Forelimb muscle (tissue), 1 donor: ENCODE results near the gene RGS17. TPM values are rescaled to one million over a fixed set of nuclear protein-coding genes. Genes with fewer than 3 reads are reported as not detected.
"Not testable (repeated sequence)": the region's sequence is repeated elsewhere in the genome, so short reads cannot be mapped to it uniquely, and the experiment has no call there.

Experiments used
- DNase-seq: peaks from one replicate; pipeline ENCODE4 v3.0.0-alpha.2; 2013; ENCODE audit warnings: low read depth
- polyA plus RNA-seq: library from polyadenylated mRNA; unstranded; fragments of 120-200 nt; gene quantifications from one replicate; pipeline ENCODE4 v1.2.1, GENCODE V29; 2013; ENCODE audit not compliant: insufficient read length

Gene RGS17
- polyA plus RNA-seq, 1 donor: 1.2 TPM

DNA sequence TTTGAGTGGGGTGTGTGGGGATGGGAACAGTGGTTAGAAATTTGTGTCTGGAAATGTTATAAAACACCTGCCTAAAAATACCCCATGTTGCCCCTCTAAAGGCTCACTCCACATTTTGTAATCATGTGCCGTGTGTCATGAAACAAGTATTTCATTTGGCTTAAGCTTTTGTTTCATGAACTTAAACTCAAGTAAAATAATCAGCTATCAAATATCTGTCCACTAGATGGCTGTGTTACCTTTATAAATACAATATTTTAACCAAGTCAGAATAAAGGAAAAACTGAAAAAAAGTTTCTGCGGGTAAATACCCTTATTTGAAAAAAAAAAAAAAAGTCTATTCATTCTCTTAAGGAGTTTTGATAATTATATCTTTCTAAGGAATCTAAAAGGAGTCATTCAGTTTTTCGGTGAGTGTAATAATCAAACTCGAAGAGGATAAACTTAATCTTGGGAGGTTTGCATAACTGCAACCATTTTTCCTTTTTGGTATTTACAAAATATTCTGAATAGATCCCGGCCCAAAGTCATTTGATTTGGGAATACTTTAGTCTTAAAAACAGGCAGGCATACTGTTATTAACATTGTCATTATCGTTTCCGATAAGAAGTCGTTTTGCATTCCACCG lies 98.7 kb downstream of the RGS17 start:
- peak; percentile 17 for DNase-seq

DNA sequence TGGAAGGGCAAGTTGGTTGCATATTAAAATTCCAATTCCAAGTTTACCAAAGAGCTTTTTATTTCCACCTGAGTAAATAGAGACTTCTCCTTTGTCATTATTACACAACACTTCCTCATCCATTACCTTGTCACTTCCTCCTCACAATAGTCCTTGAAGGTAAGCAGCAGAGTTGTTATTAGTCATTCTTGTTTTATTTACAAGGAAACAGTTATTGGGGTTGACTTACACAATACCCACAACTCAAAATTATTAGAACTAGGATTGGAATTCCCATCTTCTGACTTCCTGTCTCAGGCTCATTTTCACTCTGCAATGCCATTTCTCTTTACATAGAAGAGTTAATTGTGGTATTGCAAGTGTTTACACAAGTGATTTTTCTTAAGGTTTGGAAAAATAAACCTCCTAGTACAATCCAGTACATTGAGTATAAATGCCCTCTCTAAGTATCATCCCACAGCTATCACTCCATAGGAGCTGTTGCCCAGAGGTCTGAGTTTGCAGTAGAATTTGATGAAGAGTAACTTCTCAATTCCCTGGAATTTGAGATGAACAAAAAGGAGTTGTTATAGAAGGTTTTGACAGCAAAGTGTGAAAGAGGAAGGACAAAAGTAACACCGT lies 99.6 kb downstream of the RGS17 start:
- no peak for DNase-seq

- DNase-seq: no peak
Measured at GRCh38 chr6:153028963-153029362, 102.1 kb downstream of the RGS17 start.

- no peak for DNase-seq
Measured at GRCh38 chr6:153028286-153028685, 102.8 kb downstream of the RGS17 start.

DNA sequence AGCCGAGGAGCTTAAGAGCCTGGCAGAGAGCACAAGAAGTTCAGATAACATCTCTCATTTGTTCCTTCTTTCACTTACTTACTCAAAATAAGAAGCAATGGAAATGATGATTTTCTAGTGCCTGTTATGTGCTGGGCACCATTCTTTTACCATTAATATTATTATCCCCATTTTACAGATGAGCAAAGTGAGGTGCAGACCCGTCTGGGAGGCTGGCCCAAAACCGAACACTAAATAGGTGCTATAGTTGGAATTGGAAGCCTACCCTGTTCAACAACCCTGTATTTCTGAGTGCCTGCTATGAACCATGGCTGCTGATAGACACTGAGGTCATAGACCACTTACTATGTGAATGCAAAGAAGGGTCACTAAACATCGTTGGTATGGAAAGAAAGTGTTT lies 103.6 kb downstream of the RGS17 start:
- DNase-seq: no peak

DNA sequence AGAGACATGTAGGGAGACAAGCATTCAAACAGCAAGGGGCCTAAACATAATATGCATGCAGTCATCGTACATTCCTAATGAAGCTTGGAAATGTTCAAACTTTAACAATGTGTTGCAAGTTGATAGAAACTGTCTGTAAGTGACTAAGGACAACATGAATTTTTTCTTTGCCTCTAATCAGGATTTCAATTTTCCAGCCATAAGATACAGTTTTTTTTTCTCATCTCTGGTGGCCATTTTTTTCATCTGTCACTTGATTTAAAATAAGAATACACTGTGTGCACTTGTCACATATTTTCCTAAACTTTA lies 106.4 kb downstream of the RGS17 start:
- no peak for DNase-seq

DNA sequence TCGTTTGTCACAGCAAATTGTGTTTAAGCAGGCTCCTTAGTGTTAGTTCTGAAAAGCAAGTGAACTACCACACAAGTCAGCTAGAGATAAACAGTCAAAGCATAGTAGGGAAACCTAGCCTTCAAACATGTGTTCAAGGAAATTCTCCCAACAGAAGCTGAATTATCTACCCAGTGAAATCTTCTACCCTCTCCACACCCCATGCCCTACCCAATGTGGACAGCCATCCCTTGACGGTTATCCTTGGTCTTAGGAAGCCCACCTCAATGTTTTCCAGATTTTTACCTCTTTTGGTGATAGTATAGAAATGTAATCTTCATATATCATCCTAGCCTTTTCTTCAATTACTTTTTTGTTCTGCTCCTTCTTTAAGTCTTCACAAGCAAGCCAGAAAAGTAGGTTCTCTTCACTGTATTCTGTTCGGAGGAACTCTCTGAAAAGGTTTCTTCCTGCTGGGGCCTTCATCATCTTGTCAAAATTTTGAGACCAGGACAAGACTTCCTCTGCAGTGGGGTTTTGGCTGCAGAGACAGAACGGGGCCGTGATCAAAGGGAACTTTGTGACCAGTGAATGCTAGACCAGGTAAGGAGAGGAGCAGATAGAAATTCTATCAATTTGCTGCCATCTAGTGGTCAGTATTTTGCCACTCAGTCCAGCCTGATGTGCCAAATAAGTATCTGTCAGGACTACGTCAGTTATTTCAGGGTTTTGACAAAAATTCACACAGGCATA lies 106.9 kb downstream of the RGS17 start:
- no peak for DNase-seq

- DNase-seq: no peak
Measured at GRCh38 chr6:153018355-153018754, 112.7 kb downstream of the RGS17 start.

GRCh38 chr6:153016846-153017245 lies 114.2 kb downstream of the RGS17 start:
- no peak for DNase-seq

DNA sequence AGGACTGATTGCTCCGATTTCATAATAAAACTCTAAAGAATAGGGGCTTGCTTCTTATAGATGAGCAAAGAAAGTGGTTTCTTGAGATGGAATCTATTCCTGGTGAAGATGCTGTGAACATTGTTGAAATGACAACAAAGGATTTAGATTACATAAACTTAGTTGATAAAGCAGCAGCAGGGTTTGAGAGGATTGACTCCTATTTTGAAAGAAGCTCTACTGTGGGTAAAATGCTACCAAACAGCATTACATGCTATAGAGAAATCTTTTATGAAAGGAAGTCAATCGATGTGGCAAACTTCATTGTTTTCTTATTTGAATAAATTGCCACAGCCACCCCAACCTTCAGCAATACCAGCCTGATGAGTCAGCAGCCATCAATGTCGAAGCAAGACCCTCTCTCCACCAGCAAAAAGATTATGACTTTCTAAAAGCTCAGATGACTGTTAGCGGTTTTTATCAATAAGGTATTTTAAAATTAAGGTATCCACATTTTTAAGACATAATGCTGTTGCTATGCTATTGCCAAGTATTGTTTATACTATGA lies 115.9 kb downstream of the RGS17 start:
- DNase-seq: no peak

- DNase-seq: no peak
Measured at GRCh38 chr6:153013438-153013837, 117.6 kb downstream of the RGS17 start.

- DNase-seq: no peak
Measured at GRCh38 chr6:153012856-153013255, 118.2 kb downstream of the RGS17 start.

DNA sequence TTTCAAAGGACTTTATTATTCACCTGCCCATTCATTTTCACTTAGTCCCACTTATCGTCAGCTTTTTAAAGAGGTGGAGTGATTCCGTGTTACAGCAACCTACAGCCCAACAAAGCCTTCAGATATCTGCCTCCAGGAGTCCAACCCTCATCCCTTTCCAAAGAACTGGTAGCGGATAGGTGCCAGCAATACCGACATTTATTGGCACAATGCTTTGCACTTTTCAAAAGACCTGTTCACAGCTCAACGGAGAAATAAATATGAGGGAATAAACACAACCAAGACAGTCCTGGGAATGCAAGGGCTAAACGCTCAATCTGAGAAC lies 127.8 kb downstream of the RGS17 start:
- no peak for DNase-seq

DNA sequence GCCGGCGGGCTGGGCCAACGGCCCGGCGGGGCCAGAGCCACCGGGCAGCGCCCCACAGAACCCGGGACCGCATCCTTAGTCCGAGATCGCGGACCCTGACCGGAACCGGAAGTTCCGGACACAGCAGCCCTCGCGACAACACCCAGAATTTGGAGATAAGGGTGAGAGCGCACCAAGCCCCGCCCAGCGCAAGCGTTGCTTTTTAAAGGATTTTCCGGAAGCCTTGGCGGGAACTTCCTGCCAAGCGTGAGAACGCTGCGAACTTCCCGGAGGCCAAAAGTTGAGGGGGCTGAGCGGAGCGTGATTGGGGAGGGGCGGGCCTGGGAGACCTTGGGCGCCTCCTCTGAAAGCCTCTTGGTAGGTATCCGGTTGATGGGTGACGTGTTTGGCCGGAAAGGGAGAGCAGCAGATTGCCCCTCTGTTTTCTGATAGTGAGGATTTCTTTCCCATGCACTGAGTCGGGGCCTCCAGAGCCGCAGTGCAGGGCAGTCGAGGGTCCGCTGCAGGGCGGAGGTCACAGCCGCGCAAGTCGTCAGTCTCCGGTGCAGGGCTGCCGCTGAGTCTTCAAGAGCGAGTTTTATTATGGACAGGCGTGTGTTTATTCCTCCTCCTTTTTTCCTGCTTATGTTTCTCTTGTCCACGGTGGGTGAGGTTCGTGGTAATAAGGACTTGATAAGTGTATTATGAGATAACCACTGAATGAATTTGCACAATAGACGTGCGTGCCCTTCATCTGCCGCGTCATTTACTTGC lies 128.3 kb downstream of the RGS17 start, which contains the start of gene MTRF1L:
Gene MTRF1L, minus strand, starts transcription at position 97 of the 753 bp plus-strand sequence. Its CDS starts 24 bp downstream, at position 73.
- peak; percentile 90 for DNase-seq

DNA sequence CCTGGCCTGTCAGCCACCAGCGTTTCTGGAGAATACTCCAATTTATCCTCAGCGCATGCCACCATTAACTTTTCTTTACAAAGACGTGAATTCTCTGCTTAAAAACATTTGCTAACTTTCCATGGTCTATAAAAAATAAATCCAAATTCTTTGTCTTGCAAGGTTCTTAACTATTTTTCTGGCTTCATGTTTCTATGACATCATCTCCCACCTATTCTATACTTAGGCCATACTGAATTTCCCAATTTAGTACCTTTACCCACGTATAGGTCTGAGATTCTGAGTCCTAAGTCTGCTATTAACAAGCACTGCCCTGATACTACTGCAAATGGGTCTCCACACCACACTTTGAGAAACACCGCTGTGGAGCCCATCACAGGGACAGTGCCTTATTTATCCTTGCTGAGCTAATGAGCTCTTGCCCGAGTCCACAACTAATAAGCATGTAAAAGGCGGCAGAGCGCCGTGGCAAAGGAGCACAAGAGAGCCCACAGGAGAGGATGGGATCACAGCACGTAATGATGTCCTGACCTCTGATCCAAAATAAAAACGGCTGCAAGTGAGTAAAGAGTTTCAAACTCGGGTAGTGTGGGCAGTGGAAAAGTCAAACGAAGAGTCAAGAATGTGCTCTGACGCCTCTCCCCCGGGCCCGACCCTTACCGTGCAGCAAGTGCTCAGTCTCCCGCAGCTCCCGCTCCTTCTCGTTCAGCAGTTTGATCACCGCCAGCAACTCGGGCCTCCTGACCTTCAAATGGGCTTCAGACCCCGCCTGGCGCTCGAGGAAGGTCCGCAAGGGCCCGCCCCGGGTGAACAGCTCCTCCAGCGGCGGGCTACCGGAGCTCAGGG lies 129.1 kb downstream of the RGS17 start:
- no peak for DNase-seq

- not testable (repeated sequence) for DNase-seq
Measured at GRCh38 chr6:153000790-153001189, 130.3 kb downstream of the RGS17 start.

GRCh38 chr6:153000243-153000642 lies 130.8 kb downstream of the RGS17 start:
- DNase-seq: no peak

DNA sequence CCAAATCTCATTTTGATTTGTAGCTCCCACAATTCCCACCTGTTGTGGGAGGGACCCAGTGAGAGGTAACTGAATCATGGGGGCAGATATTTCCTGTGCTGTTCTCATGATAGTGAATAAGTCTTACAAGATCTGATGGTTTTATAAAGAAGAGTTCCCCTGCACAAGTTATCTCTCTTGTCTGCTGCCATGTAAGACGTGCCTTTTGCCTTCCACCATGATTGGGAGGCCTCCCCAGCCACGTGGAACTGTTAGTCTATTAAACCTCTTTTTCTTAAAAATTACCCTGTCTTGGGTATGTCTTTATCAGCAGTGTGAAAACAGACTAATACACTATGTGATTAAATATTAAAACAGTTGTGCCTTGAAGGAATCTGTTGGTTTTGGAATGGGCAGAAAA lies 131.5 kb downstream of the RGS17 start:
- DNase-seq: not testable (repeated sequence)

GRCh38 chr6:152993847-152994246 lies 137.2 kb downstream of the RGS17 start:
- DNase-seq: no peak

DNA sequence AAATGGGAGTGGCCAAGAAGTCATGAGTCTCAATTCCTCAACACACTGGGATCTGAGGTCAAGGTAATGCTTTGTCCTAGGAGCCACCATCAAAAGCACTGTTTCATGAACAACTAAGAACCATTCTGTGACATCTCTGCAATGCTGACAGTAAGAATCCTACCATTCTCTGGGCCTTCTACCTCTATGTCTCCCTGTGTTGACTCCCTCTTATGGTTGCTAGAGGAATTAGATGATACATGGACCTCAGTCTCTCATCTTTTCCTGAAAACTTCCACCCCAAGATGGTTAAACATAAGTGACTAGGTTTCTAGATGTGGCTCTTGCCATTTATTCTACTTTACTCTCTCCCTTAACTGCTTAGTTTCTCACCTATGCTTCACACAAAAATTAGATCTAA lies 137.7 kb downstream of the RGS17 start:
- DNase-seq: no peak

DNA sequence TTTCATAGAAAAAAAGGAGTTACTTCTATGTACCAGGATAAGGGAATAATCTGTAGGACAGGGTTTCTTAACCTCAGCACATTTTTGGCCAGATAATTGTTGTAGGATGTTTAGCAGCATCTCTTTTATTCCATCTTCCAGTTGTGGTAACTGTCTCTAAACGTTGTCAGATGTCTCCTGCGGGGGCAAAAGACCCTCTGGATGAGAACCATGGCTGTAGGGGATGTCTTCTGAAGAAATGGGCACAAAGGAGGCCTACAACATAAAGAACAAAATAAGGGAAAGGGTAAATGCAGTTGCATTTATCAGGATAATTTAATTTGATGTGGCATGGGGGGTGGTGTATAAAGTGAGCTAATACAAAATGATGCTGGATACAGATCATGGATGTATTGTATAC lies 144.1 kb downstream of the RGS17 start:
- no peak for DNase-seq
